CD4-positive, alpha-beta T cell (primary cell): Measurements from ENCODE around the gene LSM6. TPM values are rescaled to one million over a fixed set of nuclear protein-coding genes. Genes with fewer than 3 reads are reported as not detected.

Experiments used
- ATAC-seq: fragments of 200-7000 bp; cut with Tn5 transposase; one replicate; pipeline ENCODE4 v1.10.0; 2022; ENCODE audit warnings: mild to moderate bottlenecking; ENCODE audit not compliant: poor library complexity
- CTCF ChIA-PET: fragments of 350-600 bp; sonication (Branson Sonifier 250); formaldehyde crosslinking; loops from one replicate; lab custom pipeline; 2021; ENCODE audit warnings: antibody characterized with exemption, inconsistent platforms; lab: Charles Lee
- POLR2A ChIA-PET: fragments of 350-600 bp; sonication (Branson Sonifier 250); formaldehyde crosslinking; loops from one replicate; lab custom pipeline; 2021; ENCODE audit warnings: antibody characterized with exemption, inconsistent platforms; lab: Charles Lee
- DNase-seq, 14 experiments: peaks; one replicate each; pipeline ENCODE4 v3.0.0-alpha.2; 2013 to 2020; ENCODE audit warnings: mixed read lengths in 2 of 14
- H3K27ac ChIP-seq, 2 donors: one replicate each; pipeline versions ENCODE4 v1.5.1 to v1.7.0; 2013; ENCODE audit warnings: low read length in 2 of 2, low read depth in 1 of 2, mild to moderate bottlenecking in 1 of 2
- H3K27me3 ChIP-seq, 2 experiments: 1 replicate in 1 of 2; 2 replicates in 1 of 2; pipeline versions ENCODE4 v1.6.1 to v1.7.0; 2013; ENCODE audit warnings: low read length in 2 of 2, control low read depth in 1 of 2, mild to moderate bottlenecking in 1 of 2, moderate library complexity in 1 of 2; ENCODE audit not compliant: insufficient read depth in 2 of 2, control insufficient read depth in 1 of 2
- H3K36me3 ChIP-seq: one replicate; pipeline ENCODE4 v1.6.1; 2013; ENCODE audit warnings: low read length, control low read depth; ENCODE audit not compliant: insufficient read depth
- H3K4me1 ChIP-seq: one replicate; pipeline ENCODE4 v1.6.1; 2013; ENCODE audit warnings: low read length, control low read depth; ENCODE audit not compliant: insufficient read depth
- H3K4me3 ChIP-seq: one replicate; pipeline ENCODE4 v1.5.1; 2013; ENCODE audit warnings: mild to moderate bottlenecking, low read length, moderate library complexity
- H3K9me3 ChIP-seq, 2 experiments: 1 replicate in 1 of 2; 2 replicates in 1 of 2; pipeline versions ENCODE4 v1.6.1 to v1.7.0; 2013; ENCODE audit warnings: low read length in 2 of 2, mild to moderate bottlenecking in 2 of 2, control low read depth in 1 of 2, moderate library complexity in 1 of 2; ENCODE audit not compliant: control insufficient read depth in 1 of 2, insufficient read depth in 1 of 2
- H3K27ac Mint-ChIP-seq: one replicate; pipeline ENCODE4 v1.8.0; 2020; ENCODE audit warnings: mixed read lengths
- H3K27me3 Mint-ChIP-seq: one replicate; pipeline ENCODE4 v1.8.0; 2021; ENCODE audit warnings: mixed read lengths
- H3K36me3 Mint-ChIP-seq: one replicate; pipeline ENCODE4 v1.8.0; 2021; ENCODE audit warnings: low read depth, mixed read lengths
- H3K4me1 Mint-ChIP-seq: one replicate; pipeline ENCODE4 v1.8.0; 2021; ENCODE audit warnings: low read depth, mixed read lengths
- H3K4me3 Mint-ChIP-seq: one replicate; pipeline ENCODE4 v1.8.0; 2020; ENCODE audit warnings: mild to moderate bottlenecking, mixed read lengths
- H3K9me3 Mint-ChIP-seq: one replicate; pipeline ENCODE4 v1.8.0; 2020; ENCODE audit warnings: mixed read lengths
- intact Hi-C, 2 experiments: fragments of 100-400 bp; cut with DNase I in 1 of 2; cut with micrococcal nuclease in 1 of 2; formaldehyde crosslinking; loops; one replicate each; pipeline versions ENCODE4 v1.15.1 to v1.9.0; 2023 to 2025; cut with DNase I, micrococcal nuclease
- total RNA-seq, 174 experiments: library from RNA in 2 of 174; stranded (reverse) in 2 of 174; gene quantifications; one replicate each; pipeline ENCODE4 v1.2.3 and lab custom pipeline; 2021 to 2026
- TF ChIP-seq, protein P1 (sequence below): fragments of 200-600 bp; IDR thresholded peaks from one replicate; pipeline ENCODE4 v1.8.0; 2022; ENCODE audit warnings: antibody characterized with exemption, mild to moderate bottlenecking

The LSM6 gene
- total RNA-seq, 2 experiments from 2014 or later: 33.8 to 34.2 TPM

DNA sequence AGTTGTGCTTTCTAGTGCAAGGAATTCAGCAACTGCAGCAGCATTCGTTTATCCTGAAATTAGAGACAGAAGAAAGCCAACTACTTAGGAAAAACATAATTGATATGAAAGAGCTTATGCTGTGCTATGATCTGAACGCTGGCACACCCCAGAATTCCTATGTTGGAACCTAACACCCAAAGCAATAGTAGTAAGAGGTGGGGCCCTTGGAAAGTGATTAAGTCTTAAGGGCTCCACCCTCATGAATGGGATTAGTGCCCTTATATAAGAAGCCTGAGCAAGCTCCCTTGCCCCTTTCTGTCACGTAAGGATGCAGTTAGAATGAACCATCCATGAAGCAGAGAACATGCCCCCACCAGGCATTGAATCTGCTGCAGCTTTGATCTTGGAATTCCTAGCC, 5.4 kb upstream of the LSM6 start:
- TF ChIP-seq, protein P1, sequence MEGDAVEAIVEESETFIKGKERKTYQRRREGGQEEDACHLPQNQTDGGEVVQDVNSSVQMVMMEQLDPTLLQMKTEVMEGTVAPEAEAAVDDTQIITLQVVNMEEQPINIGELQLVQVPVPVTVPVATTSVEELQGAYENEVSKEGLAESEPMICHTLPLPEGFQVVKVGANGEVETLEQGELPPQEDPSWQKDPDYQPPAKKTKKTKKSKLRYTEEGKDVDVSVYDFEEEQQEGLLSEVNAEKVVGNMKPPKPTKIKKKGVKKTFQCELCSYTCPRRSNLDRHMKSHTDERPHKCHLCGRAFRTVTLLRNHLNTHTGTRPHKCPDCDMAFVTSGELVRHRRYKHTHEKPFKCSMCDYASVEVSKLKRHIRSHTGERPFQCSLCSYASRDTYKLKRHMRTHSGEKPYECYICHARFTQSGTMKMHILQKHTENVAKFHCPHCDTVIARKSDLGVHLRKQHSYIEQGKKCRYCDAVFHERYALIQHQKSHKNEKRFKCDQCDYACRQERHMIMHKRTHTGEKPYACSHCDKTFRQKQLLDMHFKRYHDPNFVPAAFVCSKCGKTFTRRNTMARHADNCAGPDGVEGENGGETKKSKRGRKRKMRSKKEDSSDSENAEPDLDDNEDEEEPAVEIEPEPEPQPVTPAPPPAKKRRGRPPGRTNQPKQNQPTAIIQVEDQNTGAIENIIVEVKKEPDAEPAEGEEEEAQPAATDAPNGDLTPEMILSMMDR: no peak
- Mint-ChIP-seq H3K9me3 (no peaks in the 10 kb centered on the region), H3K4me3 (no peak overlapping the region), H3K36me3 (peaks cover 1% of the 10 kb centered on the region), H3K27me3 (peaks cover 4% of the 10 kb centered on the region), H3K4me1 (peaks cover 12% of the 10 kb centered on the region), H3K27ac (no peak overlapping the region)
- no peaks in the 10 kb centered on the region for H3K36me3 ChIP-seq
- ATAC-seq: no peak
- CTCF ChIA-PET: interaction anchor here (1.9 kb wide), 1 partner anchor 11 kb away, joined by 6 read pairs; no protein-coding TSS in a partner anchor
- no peak for DNase-seq
- H3K4me1 ChIP-seq: no peaks in the 10 kb centered on the region
- H3K27ac ChIP-seq: no peak overlapping the region
- no peaks in the 10 kb centered on the region for H3K27me3 ChIP-seq
- intact Hi-C loops: loop anchor here (5.0 to 10.0 kb wide), 4 partner anchors 235 to 1075 kb away; partner anchors contain the start of genes ABCE1 (in 1 of the 2), ANAPC10 (in 1 of the 2), SMAD1 (in 1 of the 2) and ZNF827 (in 1 of the 2)
- POLR2A ChIA-PET: no interaction called here
- H3K9me3 ChIP-seq: no peaks in the 10 kb centered on the region
- H3K4me3 ChIP-seq: no peak overlapping the region

DNA sequence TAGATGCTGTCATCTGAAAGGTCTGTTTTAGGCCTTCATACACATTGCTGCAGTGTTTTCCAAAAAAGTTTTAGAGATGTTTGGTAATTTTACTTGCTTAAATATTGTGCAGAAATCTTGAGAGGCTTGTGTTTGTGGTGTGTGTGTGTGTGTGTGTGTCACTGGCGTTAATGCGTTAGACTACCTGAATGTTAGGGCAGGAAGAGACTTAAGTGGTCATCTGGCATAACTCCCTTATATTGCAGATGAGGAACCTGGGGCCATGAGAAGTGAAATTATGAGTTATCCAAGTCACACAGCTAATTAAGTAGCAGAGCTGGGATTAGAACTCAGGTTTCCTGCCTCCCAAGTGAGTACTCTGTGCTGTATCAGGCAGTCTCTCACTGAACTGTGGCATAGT, 1.4 kb downstream of the LSM6 start:
- ATAC-seq: no peak
- Histone ChIP-seq H3K4me3 (peak overlapping the region; percentile 94), H3K27ac (no peak overlapping the region), H3K36me3 (no peaks in the 10 kb centered on the region), H3K27me3 (no peaks in the 10 kb centered on the region), H3K4me1 (peaks cover 21% of the 10 kb centered on the region), H3K9me3 (no peaks in the 10 kb centered on the region)
- H3K27ac Mint-ChIP-seq: peak overlapping the region; percentile 99
- H3K9me3 Mint-ChIP-seq: no peaks in the 10 kb centered on the region
- H3K36me3 Mint-ChIP-seq: peaks cover 21% of the 10 kb centered on the region
- TF ChIP-seq, protein P1: no peak
- DNase-seq: peak in 3 of 14 experiments; percentile 7 to 17 (median 8)
- POLR2A ChIA-PET: no interaction called here
- CTCF ChIA-PET: no interaction called here
- H3K4me1 Mint-ChIP-seq: peaks cover 69% of the 10 kb centered on the region
- intact Hi-C loops: loop anchor here (5.0 to 10.0 kb wide), 6 partner anchors 240 to 1082 kb away; partner anchors contain the start of genes ZNF827 (in 2 of the 2), ABCE1 (in 1 of the 2), ANAPC10 (in 1 of the 2) and OTUD4 (in 1 of the 2)
- peak overlapping the region; percentile 92 for H3K4me3 Mint-ChIP-seq
- H3K27me3 Mint-ChIP-seq: no peaks in the 10 kb centered on the region

DNA sequence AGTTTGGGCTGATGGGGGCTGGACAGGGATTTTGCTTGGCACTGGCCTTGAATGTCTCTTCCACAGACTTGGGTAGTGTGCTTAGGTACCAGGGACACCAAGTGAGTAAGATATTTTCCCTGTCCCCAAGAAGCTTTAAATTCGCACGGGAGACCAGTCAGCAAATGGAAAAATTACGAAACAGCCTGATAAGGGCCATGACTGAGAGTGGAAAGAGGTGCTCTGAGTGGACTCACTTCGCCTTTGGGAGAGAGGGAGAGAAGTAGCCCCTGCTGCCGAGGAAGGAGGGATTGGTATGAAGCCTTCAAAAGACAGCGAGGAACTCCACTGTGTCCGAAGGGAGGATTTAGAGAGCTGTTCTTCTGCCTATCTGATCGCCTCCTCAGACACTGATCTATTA, 2.6 kb downstream of the LSM6 start:
- Mint-ChIP-seq H3K4me1 (peaks cover 76% of the 10 kb centered on the region), H3K4me3 (peak overlapping the region; percentile 92), H3K9me3 (no peaks in the 10 kb centered on the region), H3K36me3 (peaks cover 30% of the 10 kb centered on the region), H3K27me3 (no peaks in the 10 kb centered on the region), H3K27ac (peak overlapping the region; percentile 99)
- Histone ChIP-seq H3K36me3 (peaks cover 2% of the 10 kb centered on the region), H3K4me3 (no peak overlapping the region), H3K9me3 (no peaks in the 10 kb centered on the region), H3K27me3 (no peaks in the 10 kb centered on the region), H3K4me1 (peaks cover 21% of the 10 kb centered on the region), H3K27ac (no peak overlapping the region)
- ATAC-seq: no peak
- ChIA-PET POLR2A (no interaction called here), CTCF (no interaction called here)
- DNase-seq: no peak
- intact Hi-C loops: loop anchor here (5.0 to 10.0 kb wide), 6 partner anchors 241 to 1083 kb away; partner anchors contain the start of genes ZNF827 (in 2 of the 2), ABCE1 (in 1 of the 2), ANAPC10 (in 1 of the 2) and OTUD4 (in 1 of the 2)
- TF ChIP-seq, protein P1: no peak
